ENCODE data around the gene NSG2.

DNA sequence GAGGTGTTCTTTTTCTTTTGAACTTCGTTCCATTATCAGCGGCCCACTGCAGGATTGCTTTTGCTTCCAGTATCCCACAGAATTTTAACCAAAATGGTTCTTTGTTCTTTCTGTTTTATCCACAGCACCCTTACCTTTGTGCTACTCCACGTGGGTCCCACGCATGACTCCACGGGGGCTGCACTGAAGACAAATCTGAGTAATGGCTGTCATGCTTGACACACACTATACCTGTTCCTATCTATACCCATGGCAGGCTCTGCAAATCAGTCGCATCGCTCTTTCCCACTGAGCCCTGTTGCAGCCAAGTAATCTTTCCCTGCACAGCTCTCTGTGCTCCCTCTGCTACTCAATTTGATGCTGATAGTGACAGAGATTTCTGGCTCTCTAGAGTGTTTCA, 69.7 kb downstream of the NSG2 start:
- TF ChIP-seq POLR2A (IDR thresholded peaks at IDR 0.05): no peak
- no peak for TF ChIP-seq CTCF (IDR thresholded peaks at IDR 0.05)

Measured in transverse colon (tissue), 3 donors.